ENCODE data around the gene PRR29.
A peak's percentile ranks its signal among the peaks of the same experiment; 100 is the strongest.

The PRR29 gene

DNA sequence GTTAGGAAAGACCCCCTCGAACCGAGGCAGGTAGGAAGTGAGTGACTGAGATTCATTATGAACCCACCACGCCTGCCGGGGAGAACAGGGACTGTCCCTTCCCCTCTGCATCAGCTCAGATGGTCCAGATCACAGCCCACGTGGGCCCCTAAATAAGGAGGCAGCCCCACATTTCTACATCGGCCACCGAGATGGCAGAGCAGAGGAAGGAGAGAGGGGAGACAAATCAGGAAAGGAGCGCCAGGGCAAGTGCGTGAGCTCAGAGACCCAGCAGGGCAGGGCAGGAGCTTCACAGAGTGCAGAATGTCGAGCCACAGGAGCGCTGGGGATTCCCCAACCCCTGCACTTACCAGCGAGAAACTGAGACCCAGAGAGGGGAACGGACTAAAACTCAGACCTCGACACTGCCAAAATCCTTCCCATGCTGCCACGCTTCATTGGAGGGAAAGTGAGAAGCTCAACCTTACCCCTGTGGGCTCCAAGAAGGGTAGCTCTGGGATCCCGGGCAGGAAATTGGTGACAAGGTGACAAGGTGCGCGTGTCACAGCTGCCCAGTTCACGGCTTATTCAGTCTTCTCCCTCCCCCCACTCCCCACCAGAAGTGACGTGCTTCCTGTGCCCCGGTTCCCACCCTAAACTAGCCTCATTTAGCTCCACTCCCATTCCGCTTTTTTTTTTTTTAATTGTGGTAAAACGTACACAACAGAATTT, 22.1 kb downstream of the PRR29 start, which contains the start of gene ICAM2:
ICAM2 (minus strand) TSS at position 578 of the 711 bp plus-strand sequence. CDS start 13,942 bp downstream, outside the sequence.
- in situ Hi-C loops (cut with HindIII; ENCODE audit: low sequenced_read_pairs): no loop called here
- no peak within 1 kb of the TSS for H3K4me3 ChIP-seq (ENCODE audit: low read depth, low read length)
- TF ChIP-seq, protein P1, sequence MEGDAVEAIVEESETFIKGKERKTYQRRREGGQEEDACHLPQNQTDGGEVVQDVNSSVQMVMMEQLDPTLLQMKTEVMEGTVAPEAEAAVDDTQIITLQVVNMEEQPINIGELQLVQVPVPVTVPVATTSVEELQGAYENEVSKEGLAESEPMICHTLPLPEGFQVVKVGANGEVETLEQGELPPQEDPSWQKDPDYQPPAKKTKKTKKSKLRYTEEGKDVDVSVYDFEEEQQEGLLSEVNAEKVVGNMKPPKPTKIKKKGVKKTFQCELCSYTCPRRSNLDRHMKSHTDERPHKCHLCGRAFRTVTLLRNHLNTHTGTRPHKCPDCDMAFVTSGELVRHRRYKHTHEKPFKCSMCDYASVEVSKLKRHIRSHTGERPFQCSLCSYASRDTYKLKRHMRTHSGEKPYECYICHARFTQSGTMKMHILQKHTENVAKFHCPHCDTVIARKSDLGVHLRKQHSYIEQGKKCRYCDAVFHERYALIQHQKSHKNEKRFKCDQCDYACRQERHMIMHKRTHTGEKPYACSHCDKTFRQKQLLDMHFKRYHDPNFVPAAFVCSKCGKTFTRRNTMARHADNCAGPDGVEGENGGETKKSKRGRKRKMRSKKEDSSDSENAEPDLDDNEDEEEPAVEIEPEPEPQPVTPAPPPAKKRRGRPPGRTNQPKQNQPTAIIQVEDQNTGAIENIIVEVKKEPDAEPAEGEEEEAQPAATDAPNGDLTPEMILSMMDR (IDR thresholded peaks at IDR 0.05; ENCODE audit: low read depth, low read length): no peak
- DNase-seq (ENCODE audit: low read depth, low spot score): no peak

DNA sequence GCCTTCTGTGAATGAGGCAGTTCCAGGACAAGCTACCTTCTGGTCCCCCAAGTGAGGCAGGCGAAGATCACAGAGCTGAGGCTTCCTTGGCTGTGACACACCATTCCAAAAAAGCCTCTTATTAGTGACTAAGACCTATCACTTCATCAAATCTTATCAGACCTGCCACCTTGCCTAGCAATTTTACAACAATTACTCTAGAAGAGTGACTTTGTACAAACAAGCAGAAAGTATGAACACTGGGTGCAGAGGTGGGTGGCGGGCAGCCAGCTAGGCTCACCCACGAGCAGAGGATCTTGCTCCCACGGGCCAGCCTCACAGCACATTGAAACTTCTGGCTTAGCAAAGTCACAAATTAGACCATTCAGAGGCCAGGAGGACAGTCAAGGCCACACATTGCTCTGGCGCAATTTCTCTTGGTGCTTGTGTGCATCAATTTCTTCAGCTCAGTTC, 24.5 kb downstream of the PRR29 start:
- DNase-seq (ENCODE audit: low read depth, low spot score): no peak
- in situ Hi-C loops (cut with HindIII; ENCODE audit: low sequenced_read_pairs): no loop called here
- no peak overlapping the region for H3K4me3 ChIP-seq (ENCODE audit: low read depth, low read length)
- TF ChIP-seq, protein P1 (IDR thresholded peaks at IDR 0.05; ENCODE audit: low read depth, low read length): no peak

- TF ChIP-seq, protein P1 (IDR thresholded peaks at IDR 0.05; ENCODE audit: low read depth, low read length): no peak
- in situ Hi-C loops (cut with HindIII; ENCODE audit: low sequenced_read_pairs): no loop called here
- no peak overlapping the region for H3K4me3 ChIP-seq (ENCODE audit: low read depth, low read length)
- no peak for DNase-seq (ENCODE audit: low read depth, low spot score)
These were observed 26.1 kb downstream of the PRR29 start for GRCh38 chr17:64024215-64024654.

DNA sequence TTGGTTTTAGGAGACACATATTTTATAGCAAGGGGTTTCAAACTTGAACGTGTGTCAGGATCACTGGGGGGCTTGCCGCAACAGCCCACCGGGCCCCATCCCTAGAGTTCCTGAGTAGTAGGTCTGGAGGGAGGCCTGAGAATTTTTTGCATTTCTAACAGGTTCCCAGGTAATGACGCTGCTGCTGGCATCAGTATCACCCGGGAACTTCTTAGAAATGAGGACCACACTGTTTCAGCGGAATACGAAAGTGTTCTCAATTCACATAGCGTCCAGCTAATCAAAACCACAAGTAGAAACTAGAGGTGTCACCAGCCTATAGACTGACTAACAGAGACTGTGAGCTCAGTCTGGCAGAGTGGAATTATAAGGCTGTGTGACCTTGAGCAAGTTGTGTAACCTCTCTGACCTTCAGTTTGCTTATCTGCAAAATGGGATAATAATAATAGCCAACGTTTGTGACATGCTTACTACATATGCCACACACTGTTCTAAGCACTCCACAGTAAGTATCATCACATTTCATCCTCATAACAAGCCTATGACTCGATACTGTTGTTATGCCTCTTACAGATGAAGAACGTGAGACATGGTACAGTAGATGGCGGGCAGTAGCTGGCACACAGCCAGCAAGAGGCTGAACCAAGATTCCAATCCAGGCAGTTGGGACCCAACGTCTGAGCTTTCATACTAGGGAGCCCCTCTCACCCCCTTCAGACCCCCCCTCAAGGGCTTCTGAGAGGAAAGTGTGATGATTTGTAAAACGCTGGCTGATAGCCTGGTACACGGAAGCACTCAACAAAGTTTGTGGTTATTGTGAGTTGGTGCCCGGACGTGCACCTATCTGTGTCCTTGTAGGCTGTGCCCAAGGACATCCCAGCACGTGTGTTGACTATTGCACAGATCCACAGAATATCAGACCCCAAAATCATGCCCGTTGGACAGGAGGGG, 26.9 kb downstream of the PRR29 start:
- in situ Hi-C loops (cut with HindIII; ENCODE audit: low sequenced_read_pairs): no loop called here
- DNase-seq (ENCODE audit: low read depth, low spot score): no peak
- TF ChIP-seq, protein P1 (IDR thresholded peaks at IDR 0.05; ENCODE audit: low read depth, low read length): no peak
- H3K4me3 ChIP-seq (ENCODE audit: low read depth, low read length): no peak overlapping the region

- TF ChIP-seq, protein P1 (IDR thresholded peaks at IDR 0.05; ENCODE audit: low read depth, low read length): peak; percentile 96
- in situ Hi-C loops (cut with HindIII; ENCODE audit: low sequenced_read_pairs): no loop called here
- H3K4me3 ChIP-seq (ENCODE audit: low read depth, low read length): no peak overlapping the region
These were observed 27.7 kb downstream of the PRR29 start for GRCh38 chr17:64025732-64026294.

GRCh38 chr17:64028874-64029464, 30.8 kb downstream of the PRR29 start:
- in situ Hi-C loops (cut with HindIII; ENCODE audit: low sequenced_read_pairs): no loop called here
- DNase-seq (ENCODE audit: low read depth, low spot score): peak; percentile 66
- TF ChIP-seq, protein P1 (IDR thresholded peaks at IDR 0.05; ENCODE audit: low read depth, low read length): peak; percentile 76
- no peak overlapping the region for H3K4me3 ChIP-seq (ENCODE audit: low read depth, low read length)

More at GRCh38 chr17:64025732-64026294, 27.7 kb downstream of the PRR29 start:
- DNase-seq (ENCODE audit: low read depth, low spot score): peak; percentile 43

All from astrocyte of the spinal cord (primary cell).